SKM-1 treated with dmso at 0.1 percent for 144 hours (cell line): ENCODE measurements around the gene TRAF3.

Experiments used
- DNase-seq: peaks from one replicate; lab custom pipeline; 2025; ENCODE audit not compliant: unreplicated experiment; lab: John Stamatoyannopoulos, UW

The TRAF3 gene

DNA sequence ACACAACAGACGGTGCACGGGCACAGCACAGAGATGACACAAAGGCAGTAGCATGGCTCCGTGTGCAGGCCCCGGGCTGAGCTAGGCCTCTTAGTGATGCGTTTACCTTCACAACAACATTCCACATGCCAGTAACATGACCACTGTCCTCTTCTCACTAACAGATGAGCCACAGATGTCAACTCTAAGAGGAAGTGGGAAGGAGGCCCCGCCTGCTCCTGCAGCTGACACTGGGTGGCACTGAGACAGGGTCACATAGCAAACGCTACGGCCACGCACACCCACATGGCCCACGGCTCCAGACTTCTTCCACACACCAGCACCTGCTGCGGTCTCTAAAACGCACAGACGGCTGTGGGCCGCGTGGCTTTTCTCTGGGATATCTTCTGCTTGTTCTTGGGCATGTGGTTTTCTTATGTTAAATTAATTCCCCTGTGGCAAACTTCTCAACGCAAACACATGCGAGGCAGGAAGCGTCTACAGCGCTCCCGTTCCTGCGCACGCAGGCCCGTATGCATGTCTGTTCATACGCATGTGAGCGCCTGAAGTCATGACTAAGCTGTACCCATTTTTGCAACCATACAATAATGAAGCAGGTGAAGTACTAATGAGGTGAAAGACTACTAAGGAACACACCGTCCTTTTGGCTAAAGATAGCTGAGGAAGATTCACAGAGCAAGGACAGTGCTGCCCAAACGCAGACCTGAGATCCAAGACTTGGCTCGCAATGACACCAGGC lies 172.0 kb downstream of the TRAF3 start:
- DNase-seq = peak; percentile 18

GRCh38 chr14:102949801-102950451 lies 172.7 kb downstream of the TRAF3 start:
- DNase-seq = no peak

DNA sequence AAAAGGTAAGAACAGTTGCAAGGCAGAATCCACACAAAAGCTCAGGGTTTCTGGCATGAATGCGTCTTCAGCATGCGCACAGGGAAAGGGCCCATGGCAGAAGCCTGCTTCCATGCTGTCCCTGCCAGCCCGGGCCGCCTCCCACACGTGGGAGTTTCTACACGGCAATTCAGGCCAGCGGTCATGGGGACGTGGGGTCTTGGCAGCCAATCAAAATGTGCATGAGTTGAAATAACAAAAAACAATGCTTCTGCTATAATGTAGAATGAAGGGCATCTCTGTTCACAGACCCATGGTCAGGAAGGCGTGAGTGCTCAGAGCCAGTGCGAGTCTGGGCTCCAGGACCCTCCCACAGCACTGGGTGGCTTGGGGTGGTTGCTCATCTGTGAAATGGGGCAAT lies 173.8 kb downstream of the TRAF3 start:
- no peak for DNase-seq

DNA sequence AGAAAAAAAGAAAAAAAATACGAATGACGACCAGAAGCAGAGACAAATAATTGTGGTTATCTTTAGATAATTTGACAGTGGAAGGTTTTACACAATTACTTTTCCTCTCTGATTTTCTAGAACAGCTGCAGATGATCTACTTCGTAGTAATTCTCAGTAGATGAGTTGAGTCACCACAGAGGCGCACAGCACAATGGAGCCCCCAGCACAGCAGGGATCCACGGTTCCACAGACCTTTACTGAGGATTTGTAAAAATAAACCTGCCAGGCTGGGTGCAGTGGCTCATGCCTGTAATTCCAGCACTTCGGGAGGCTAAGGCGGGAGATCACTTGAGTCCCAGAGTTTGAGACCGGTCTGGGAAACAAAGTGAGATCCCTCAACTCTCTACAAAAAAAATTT lies 174.6 kb downstream of the TRAF3 start:
- DNase-seq = no peak

DNA sequence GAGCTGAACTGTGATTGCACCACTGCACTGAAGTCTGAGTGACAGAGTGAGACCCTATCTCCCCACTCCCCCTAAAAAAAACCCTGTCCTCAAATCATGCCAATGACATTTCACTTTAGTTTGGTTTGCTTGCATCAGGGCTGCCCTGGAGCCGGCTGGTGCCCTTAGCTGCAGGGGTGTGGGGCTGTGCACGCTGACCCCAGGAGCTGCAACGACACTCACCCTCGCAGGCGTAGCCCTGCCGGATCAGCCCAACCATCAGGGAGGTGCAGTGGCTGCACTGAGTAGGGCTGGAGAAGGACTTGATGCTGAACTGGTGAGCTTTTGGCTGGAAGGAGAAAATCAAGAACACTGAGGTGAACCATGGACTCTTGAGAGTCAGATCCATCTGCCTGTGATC lies 175.0 kb downstream of the TRAF3 start:
- no peak for DNase-seq

DNA sequence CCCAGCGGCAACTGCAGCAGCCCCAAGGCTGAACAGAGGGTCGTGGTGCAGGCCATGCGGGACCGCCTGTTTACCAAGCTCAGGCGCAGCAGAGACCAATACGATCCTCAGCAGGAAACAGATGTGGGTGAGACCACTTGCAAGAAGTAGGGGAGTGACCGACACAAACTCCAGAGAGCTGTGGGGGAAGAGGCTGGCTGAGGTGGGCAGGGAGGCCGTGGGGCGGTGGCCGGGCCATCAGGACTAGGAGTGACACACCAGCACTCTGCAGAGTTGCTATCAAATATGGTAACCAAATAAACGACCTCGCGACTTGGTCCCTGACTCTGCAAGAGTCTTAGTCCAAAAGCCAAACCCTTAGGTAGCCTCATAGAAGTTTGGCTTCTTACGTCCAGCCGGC lies 175.9 kb downstream of the TRAF3 start:
- DNase-seq = no peak

- no peak for DNase-seq
These were observed 177.0 kb downstream of the TRAF3 start for GRCh38 chr14:102954081-102954789.

DNA sequence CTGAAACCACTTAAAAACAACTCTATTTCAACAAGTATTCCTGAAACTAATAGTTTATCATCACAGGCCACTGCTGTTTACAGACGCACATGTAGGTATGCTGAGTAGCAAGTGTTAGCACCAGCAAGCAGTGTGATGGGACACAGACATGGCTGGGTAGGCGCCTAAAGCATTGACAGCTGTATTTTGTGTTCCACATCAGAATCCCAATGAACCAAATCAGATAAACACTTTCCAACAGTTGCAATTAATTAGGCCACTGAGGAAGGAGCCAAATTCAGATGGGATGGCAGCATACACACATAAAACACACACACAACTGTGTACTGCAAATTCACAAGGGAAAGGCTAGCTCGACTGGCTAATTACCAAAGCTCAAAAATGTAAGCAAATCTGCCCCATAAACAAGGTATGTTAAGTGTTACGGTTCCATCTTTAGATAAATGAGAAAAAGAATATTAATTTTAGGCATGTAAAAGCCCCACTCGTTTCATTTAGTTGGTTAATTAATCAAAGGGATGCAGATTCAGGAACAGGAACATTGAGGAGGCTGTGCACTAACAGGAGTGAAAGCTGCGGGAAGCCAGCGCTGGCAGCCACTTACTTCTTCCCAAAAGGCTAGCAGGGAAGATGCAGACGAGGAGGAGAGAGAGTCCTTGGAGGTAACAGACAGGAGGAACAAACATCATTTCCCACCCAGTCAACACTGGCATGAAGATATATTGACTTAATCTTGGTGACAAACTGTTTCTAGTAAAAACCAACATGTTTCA lies 178.6 kb downstream of the TRAF3 start:
- no peak for DNase-seq

DNA sequence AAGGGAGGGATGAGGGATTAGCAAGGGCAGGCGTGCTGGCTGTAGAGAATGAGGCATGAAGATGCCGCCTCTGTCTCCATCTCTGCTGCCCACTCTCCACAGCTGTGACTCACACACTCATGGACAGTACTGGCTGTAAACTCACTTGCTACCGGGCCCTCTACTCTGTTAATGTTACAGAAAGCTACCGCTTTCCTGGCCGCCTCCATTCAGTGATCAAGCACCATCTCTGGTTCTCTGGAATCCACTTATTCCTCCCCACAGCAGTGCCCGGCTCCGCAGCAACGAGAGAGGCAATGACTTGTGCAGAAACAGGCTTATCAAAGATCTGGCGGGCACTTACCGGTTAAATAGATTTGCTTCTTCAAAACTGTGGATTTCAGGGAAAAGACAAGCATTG lies 180.0 kb downstream of the TRAF3 start:
- no peak for DNase-seq

DNA sequence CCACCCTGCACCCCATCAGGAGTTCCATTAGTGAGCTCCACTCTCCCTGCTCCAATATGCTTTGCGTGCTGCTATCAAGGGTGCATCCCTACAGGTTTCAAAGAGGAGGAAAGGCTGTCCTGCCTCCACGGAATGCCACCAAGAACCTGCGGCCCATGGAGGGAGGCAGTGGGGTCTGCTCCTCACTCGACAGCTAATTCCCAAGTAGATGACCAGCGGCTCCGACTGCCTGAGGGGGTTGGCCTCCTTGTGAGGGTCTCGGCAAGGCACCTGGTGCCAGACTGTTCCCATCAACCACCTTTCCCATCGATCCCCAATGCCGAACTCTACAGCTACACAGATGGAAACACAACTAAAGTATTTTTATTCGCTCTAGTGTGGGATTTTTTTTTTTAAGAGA lies 181.2 kb downstream of the TRAF3 start:
- no peak for DNase-seq
